GM18870 (cell line): ENCODE measurements around the gene SCGB3A2.

Experiments used
- ATAC-seq: cut with Tn5 transposase; IDR thresholded peaks from one replicate; pipeline ENCODE4 v1.9.1; 2021; ENCODE audit warnings: moderate library complexity; ENCODE audit not compliant: unreplicated experiment

Gene SCGB3A2

GRCh38 chr5:147878066-147878759 is at the start of gene SCGB3A2:
Gene SCGB3A2 (plus strand): TSS chr5:147878711. CDS start chr5:147878804, 93 bp downstream.
- ATAC-seq: no peak

- no peak for ATAC-seq
These were observed 48.5 kb upstream of the SCGB3A2 start for GRCh38 chr5:147830035-147830434.

GRCh38 chr5:147831465-147831864 is 47.0 kb upstream of the SCGB3A2 start, which contains the start of gene SPINK1:
Gene SPINK1 (minus strand): TSS chr5:147831671. CDS start chr5:147831577, 94 bp downstream.
- no peak for ATAC-seq

GRCh38 chr5:147832541-147832940 is 46.0 kb upstream of the SCGB3A2 start:
- no peak for ATAC-seq

- ATAC-seq: no peak
These were observed 43.1 kb upstream of the SCGB3A2 start for GRCh38 chr5:147835386-147835798.

- ATAC-seq: no peak
These were observed 42.1 kb upstream of the SCGB3A2 start for GRCh38 chr5:147836439-147836838.

- no peak for ATAC-seq
These were observed 35.6 kb upstream of the SCGB3A2 start for GRCh38 chr5:147842869-147843268.

GRCh38 chr5:147844846-147845245 is 33.7 kb upstream of the SCGB3A2 start:
- no peak for ATAC-seq

- no peak for ATAC-seq
These were observed 32.9 kb upstream of the SCGB3A2 start for GRCh38 chr5:147845618-147846017.

GRCh38 chr5:147849226-147849625 is 29.3 kb upstream of the SCGB3A2 start:
- no peak for ATAC-seq

- ATAC-seq: no peak
These were observed 26.9 kb upstream of the SCGB3A2 start for GRCh38 chr5:147851578-147851977.

- no peak for ATAC-seq
These were observed 26.1 kb upstream of the SCGB3A2 start for GRCh38 chr5:147852365-147852764.

- ATAC-seq: no peak
These were observed 25.0 kb upstream of the SCGB3A2 start for GRCh38 chr5:147853372-147853987.

- ATAC-seq: no peak
These were observed 24.2 kb upstream of the SCGB3A2 start for GRCh38 chr5:147854331-147854730.

- no peak for ATAC-seq
These were observed 23.4 kb upstream of the SCGB3A2 start for GRCh38 chr5:147854894-147855773.

- ATAC-seq: no peak
These were observed 22.8 kb upstream of the SCGB3A2 start for GRCh38 chr5:147855774-147856069.

- ATAC-seq: no peak
These were observed 21.7 kb upstream of the SCGB3A2 start for GRCh38 chr5:147856801-147857200.

GRCh38 chr5:147857302-147858129 is 21.0 kb upstream of the SCGB3A2 start:
- ATAC-seq: peak; percentile 83

- ATAC-seq: no peak
These were observed 19.9 kb upstream of the SCGB3A2 start for GRCh38 chr5:147858565-147858964.

- no peak for ATAC-seq
These were observed 18.4 kb upstream of the SCGB3A2 start for GRCh38 chr5:147859962-147860640.
